GM19463 (cell line): ENCODE results near the gene PLCXD3.

ENCODE experiments used
- ATAC-seq: cut with Tn5 transposase; IDR thresholded peaks from one replicate; pipeline ENCODE4 v1.9.1; 2021; ENCODE audit warnings: mild to moderate bottlenecking, moderate library complexity; ENCODE audit not compliant: unreplicated experiment

The PLCXD3 gene, protein sequence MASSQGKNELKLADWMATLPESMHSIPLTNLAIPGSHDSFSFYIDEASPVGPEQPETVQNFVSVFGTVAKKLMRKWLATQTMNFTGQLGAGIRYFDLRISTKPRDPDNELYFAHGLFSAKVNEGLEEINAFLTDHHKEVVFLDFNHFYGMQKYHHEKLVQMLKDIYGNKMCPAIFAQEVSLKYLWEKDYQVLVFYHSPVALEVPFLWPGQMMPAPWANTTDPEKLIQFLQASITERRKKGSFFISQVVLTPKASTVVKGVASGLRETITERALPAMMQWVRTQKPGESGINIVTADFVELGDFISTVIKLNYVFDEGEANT

DNA sequence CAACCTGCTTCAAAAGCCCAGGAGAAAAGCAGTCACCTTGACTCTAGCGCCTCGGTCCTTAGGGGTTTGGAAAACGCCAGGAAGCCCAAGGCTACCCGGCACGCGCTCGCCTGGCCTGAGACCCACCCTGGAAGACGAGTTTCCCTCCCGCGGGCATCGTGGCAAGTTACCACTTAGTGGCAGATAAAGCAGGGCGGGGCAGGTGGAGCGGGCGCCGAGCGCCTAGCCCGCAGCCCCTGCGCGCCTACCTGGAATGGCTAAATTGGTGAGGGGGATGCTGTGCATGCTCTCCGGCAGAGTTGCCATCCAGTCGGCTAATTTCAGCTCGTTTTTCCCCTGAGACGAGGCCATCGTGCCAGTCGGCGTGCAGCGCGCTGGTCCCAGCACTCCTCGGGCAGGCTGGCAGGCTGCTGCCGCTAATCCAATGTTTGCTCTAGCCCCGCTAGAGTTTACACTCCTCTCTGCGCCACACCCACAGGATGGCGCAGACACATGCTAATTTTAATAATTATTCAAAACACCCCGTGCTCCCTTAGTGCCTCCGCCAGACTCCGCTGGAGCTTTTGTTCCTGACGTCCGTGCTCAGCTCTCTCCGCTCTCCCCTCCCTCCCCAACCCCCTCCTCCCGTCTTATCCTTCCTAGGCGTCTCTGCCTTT, at the start of gene PLCXD3:
TSS of gene PLCXD3 (minus strand) at position 426 of the 656 bp plus-strand sequence. CDS start at position 351, 75 bp downstream.
- ATAC-seq = no peak

DNA sequence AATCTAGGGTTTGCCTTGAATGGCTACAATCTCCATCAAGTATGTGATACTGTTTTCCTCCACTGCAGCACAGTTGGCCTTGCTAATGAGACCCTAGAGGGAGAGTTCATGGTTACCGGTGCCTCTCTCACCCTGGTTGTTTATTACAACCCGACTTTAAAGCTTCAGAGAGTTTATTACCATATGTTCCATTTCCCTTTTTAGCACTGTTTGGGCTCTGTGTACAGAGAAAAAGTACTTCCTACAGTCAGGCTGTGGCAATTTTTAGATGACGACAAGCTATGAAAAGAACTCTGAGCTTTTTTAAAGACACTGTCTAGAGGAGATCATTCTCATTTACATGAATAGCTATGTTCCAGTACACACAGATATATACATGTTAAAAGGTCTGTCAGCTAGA, 48.8 kb upstream of the PLCXD3 start:
- no peak for ATAC-seq

GRCh38 chr5:41558295-41558694, 47.9 kb upstream of the PLCXD3 start:
- ATAC-seq = no peak

- ATAC-seq = no peak
Observed at GRCh38 chr5:41547991-41548390, 37.6 kb upstream of the PLCXD3 start.

- no peak for ATAC-seq
Observed at GRCh38 chr5:41542183-41542582, 31.8 kb upstream of the PLCXD3 start.

- no peak for ATAC-seq
Observed at GRCh38 chr5:41539454-41539853, 29.1 kb upstream of the PLCXD3 start.

DNA sequence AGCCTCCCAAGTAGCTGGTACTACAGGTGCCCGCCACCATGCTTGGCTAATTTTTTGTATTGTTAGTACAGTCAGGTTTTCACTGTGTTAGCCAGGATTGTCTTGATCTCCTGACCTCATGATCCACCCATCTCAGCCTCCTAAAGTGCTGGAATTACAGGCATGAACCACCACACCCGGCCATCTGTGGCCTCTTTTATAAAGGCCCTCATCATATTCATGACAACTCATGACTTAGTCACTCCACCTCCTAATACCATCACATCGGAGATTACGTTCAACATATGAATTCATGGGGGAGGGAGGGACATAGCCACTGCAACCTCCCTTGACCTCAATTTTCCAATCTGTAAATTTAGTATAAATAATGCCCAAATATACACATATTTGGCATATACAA, 27.2 kb upstream of the PLCXD3 start:
- no peak for ATAC-seq

DNA sequence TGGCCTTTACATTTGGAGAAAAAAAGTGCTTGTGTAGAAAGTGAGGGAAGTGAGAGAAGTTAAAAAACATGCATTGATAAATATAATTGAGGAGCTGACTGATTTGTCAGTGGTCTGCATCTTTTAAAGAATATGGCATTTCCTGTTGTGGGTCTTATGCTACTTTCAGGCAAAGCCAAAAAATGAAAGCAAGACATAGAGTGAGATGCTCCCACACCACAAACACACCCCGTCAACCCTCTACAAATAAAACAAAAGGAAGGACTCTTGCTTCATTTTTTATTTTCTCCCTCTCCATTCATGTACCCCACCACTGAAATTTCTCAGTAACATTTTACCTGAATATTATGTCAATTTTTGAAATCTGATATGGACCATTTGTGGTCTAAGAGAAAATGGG, 22.1 kb upstream of the PLCXD3 start:
- ATAC-seq = no peak

- no peak for ATAC-seq
Observed at GRCh38 chr5:41527201-41527779, 16.9 kb upstream of the PLCXD3 start.

DNA sequence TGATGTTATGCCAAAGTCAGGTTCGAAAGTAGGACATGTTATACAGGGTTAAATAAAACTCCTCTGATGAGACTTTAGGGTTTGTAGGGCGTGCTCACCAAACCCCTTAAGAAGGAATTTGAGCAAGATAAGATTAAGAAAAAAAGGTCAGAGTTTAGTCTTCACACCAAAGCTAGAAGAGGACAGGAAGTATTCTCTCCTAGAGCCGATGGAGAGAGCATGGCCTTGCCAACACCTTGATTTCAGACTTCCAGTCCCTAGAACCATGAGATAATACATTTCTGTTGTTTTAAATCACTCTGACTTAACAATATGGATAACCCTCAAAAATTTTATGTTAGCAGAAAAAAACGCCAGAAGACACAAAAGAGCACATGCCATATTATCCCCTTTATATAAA, 16.3 kb upstream of the PLCXD3 start:
- ATAC-seq = no peak

GRCh38 chr5:41524174-41524573, 13.8 kb upstream of the PLCXD3 start:
- ATAC-seq = no peak

DNA sequence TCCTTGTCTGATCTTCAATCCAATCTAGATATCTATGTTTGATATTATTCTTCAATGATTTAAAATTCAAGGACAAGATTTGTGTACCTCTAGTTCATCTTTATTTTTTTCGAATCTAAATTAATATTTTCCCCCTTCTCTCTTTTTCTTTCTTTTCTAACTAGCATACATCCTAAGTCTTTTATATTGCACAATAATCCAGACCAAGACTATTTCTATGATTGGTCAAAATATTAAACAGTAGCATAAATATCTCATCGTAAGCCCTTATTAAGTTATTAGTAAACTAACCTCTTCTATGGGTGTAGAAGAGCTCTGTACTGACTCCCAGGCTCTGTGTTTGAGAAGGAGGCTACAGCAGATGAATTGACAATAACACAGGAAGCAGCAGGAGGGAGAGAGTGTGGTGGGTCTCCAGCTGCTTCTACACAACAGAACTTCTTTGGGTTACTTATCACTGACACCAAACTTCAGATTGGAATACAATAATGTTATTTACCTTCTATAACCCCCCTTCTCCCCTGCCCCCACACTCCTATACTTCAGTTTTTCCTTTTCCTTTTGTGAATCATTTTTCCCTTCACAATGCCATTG, 11.9 kb upstream of the PLCXD3 start:
- ATAC-seq = no peak

- ATAC-seq = no peak
Observed at GRCh38 chr5:41519801-41520200, 9.4 kb upstream of the PLCXD3 start.

- ATAC-seq = no peak
Observed at GRCh38 chr5:41517909-41518308, 7.5 kb upstream of the PLCXD3 start.

GRCh38 chr5:41511241-41511640, 840 bp upstream of the PLCXD3 start:
- ATAC-seq = no peak

- ATAC-seq = no peak
Observed at GRCh38 chr5:41509399-41510175, 814 bp downstream of the PLCXD3 start.

- no peak for ATAC-seq
Observed at GRCh38 chr5:41508696-41509398, 1.6 kb downstream of the PLCXD3 start.

DNA sequence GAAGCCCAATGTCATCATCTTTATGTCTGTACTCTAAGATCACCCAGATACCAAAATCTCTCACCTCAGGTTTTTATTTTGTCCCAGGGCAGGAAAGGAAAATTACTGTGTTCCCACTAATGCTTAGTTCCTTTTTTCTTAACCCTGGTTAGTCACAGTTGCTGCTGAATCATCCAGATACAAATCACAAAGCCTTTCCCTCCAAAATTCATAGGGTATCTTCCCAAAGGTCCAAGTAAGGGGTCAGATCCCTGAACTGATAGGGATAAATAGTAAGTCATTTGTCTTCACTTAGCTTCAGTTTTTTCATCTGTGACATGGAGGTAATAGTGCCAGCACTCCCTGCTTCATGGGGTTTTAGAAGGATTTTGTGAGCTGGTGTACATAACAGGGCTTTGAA, 2.2 kb downstream of the PLCXD3 start:
- ATAC-seq = no peak

- no peak for ATAC-seq
Observed at GRCh38 chr5:41507501-41507900, 2.9 kb downstream of the PLCXD3 start.

- ATAC-seq = no peak
Observed at GRCh38 chr5:41503860-41504259, 6.5 kb downstream of the PLCXD3 start.
